Activated CD8-positive, alpha-beta memory T cell treated with anti-CD3 and anti-CD28 coated beads, Interleukin-2, amount 50 U/mL, for 48 hours (primary cell): ENCODE data around the gene CD9.

Experiments used
- DNase-seq: peaks from one replicate; pipeline ENCODE4 v3.0.0-alpha.2; 2020

Gene CD9

GRCh38 chr12:6222078-6222654 lies 22.0 kb downstream of the CD9 start:
- DNase-seq = no peak

- DNase-seq = no peak
These were observed 23.3 kb downstream of the CD9 start for GRCh38 chr12:6223545-6223944.

- no peak for DNase-seq
These were observed 24.4 kb downstream of the CD9 start for GRCh38 chr12:6224550-6224949.

- no peak for DNase-seq
These were observed 25.4 kb downstream of the CD9 start for GRCh38 chr12:6225630-6226001.

GRCh38 chr12:6226002-6226678 lies 25.9 kb downstream of the CD9 start:
- no peak for DNase-seq

- no peak for DNase-seq
These were observed 26.5 kb downstream of the CD9 start for GRCh38 chr12:6226679-6227051.

- no peak for DNase-seq
These were observed 28.5 kb downstream of the CD9 start for GRCh38 chr12:6228535-6229223.

GRCh38 chr12:6229224-6230218 lies 29.3 kb downstream of the CD9 start:
- DNase-seq = no peak

- peak; percentile 72 for DNase-seq
These were observed 30.3 kb downstream of the CD9 start for GRCh38 chr12:6230321-6231110.

GRCh38 chr12:6231359-6232268 lies 31.4 kb downstream of the CD9 start:
- DNase-seq = no peak

- no peak for DNase-seq
These were observed 33.1 kb downstream of the CD9 start for GRCh38 chr12:6233121-6233971.

- DNase-seq = no peak
These were observed 34.0 kb downstream of the CD9 start for GRCh38 chr12:6234214-6234613.

GRCh38 chr12:6234906-6235305 lies 34.7 kb downstream of the CD9 start:
- no peak for DNase-seq

GRCh38 chr12:6235499-6235898 lies 35.3 kb downstream of the CD9 start:
- DNase-seq = no peak

GRCh38 chr12:6235906-6236640 lies 35.9 kb downstream of the CD9 start:
- DNase-seq = no peak

- DNase-seq = no peak
These were observed 36.4 kb downstream of the CD9 start for GRCh38 chr12:6236641-6236940.

- DNase-seq = no peak
These were observed 37.6 kb downstream of the CD9 start for GRCh38 chr12:6237830-6238229.

GRCh38 chr12:6238875-6239274 lies 38.7 kb downstream of the CD9 start:
- no peak for DNase-seq

- DNase-seq = no peak
These were observed 41.3 kb downstream of the CD9 start for GRCh38 chr12:6241495-6241894.

GRCh38 chr12:6249580-6249979 lies 49.4 kb downstream of the CD9 start:
- DNase-seq = no peak
